HepG2 (cell line): Measurements from ENCODE around the gene SUSD3. TPM values are rescaled to one million over a fixed set of nuclear protein-coding genes. Genes with fewer than 3 reads are reported as not detected.

ENCODE experiments used
- ATAC-seq: fragments of 200-7000 bp; cut with Tn5 transposase; 3 replicates; pipeline ENCODE4 v1.9.1; 2020; ENCODE audit warnings: mild to moderate bottlenecking, moderate library complexity
- BruUV-seq: library from RNA; stranded (reverse); fragments of 400-500 nt; replicated peaks from 2 replicates; lab custom pipeline; 2021; lab: Mats Ljungman, UMichigan
- CTCF ChIA-PET: fragments of 300-600 bp; formaldehyde crosslinking; extraction: SDS; loops from one replicate; lab custom pipeline; 2021; ENCODE audit warnings: low total read pairs, inconsistent platforms, low intra/inter-chr PET ratio; lab: Yijun Ruan, JAX
- POLR2A ChIA-PET: fragments of 350-600 bp; sonication (Branson Sonifier 250); formaldehyde crosslinking; loops from one replicate; lab custom pipeline; 2020; ENCODE audit warnings: antibody characterized with exemption, inconsistent platforms; lab: Yijun Ruan, JAX
- DNase-seq: peaks from one replicate; pipeline ENCODE4 v3.0.0-alpha.2; 2015; ENCODE audit warnings: low spot score
- FAIRE-seq: peaks from 3 replicates; lab custom pipeline; 2011; peaks lifted over from hg19 to GRCh38; lab: Jason Lieb, UNC
- H2AFZ ChIP-seq: one replicate; pipeline ENCODE4 v1.6.1; 2011; ENCODE audit warnings: low read length, inconsistent platforms
- H3K27ac ChIP-seq: fragments of 300-600 bp; 3 replicates; pipeline ENCODE4 v1.8.0; 2011; ENCODE audit warnings: mixed run types, mild to moderate bottlenecking, mixed read lengths, low read length, inconsistent platforms; ENCODE audit not compliant: insufficient read depth; ENCODE audit errors: extremely low read length
- H3K27me3 ChIP-seq, 2 experiments: fragments of 200-600 bp in 1 of 2; 2 replicates in 1 of 2; 3 replicates in 1 of 2; pipeline versions ENCODE4 v1.6.0 to v1.8.0; 2011; ENCODE audit warnings: low read length in 2 of 2, mild to moderate bottlenecking in 2 of 2, moderate library complexity in 2 of 2, inconsistent platforms in 1 of 2; ENCODE audit not compliant: insufficient read depth in 2 of 2, control insufficient read depth in 1 of 2
- H3K36me3 ChIP-seq, 2 experiments: fragments of 200-600 bp in 1 of 2; replicated peaks in 1 of 2; 2 replicates in 1 of 2; 3 replicates in 1 of 2; pipeline versions ENCODE4 v1.5.1 to v1.8.0; 2011; ENCODE audit warnings: low read length in 2 of 2, inconsistent platforms in 1 of 2; ENCODE audit not compliant: insufficient read depth in 2 of 2, control insufficient read depth in 1 of 2
- H3K4me1 ChIP-seq: 2 replicates; pipeline ENCODE4 v1.5.1; 2012; ENCODE audit warnings: low read length, inconsistent platforms; ENCODE audit not compliant: insufficient read depth
- H3K4me2 ChIP-seq: 2 replicates; pipeline ENCODE4 v1.6.0; 2011; ENCODE audit warnings: low read depth, low read length, inconsistent platforms
- H3K4me3 ChIP-seq, 3 experiments: fragments of 200-600 bp in 1 of 3; sonication (generic), shearing (Covaris generic) in 1 of 3; replicated peaks in 1 of 3; 2 replicates each; pipeline ENCODE4 v1.5.1; 2011 to 2016; ENCODE audit warnings: low read length in 3 of 3, inconsistent platforms in 2 of 3, low read depth in 2 of 3, mild to moderate bottlenecking in 2 of 3, control low read depth in 1 of 3, mixed read lengths in 1 of 3; ENCODE audit not compliant: insufficient read depth in 1 of 3
- H3K79me2 ChIP-seq: one replicate; pipeline ENCODE4 v1.6.1; 2011; ENCODE audit warnings: low read length, inconsistent platforms; ENCODE audit not compliant: insufficient read depth
- H3K9ac ChIP-seq: 2 replicates; pipeline ENCODE4 v1.6.0; 2011; ENCODE audit warnings: mild to moderate bottlenecking, low read depth, low read length, inconsistent platforms; ENCODE audit not compliant: insufficient read depth
- H3K9me3 ChIP-seq: 2 replicates; pipeline ENCODE4 v1.5.1; 2012; ENCODE audit warnings: mild to moderate bottlenecking, low read length
- H4K20me1 ChIP-seq: 2 replicates; pipeline ENCODE4 v1.6.0; 2011; ENCODE audit warnings: inconsistent platforms, mild to moderate bottlenecking, low read length, moderate library complexity; ENCODE audit not compliant: insufficient read depth
- CERS6 ChIP-seq: sonication (generic); formaldehyde crosslinking; IDR thresholded peaks from 2 replicates; pipeline ENCODE4 v1.5.0; 2020; ENCODE audit warnings: missing genetic modification reagents
- DNMT1 ChIP-seq: sonication (generic); formaldehyde crosslinking; IDR thresholded peaks from 2 replicates; pipeline ENCODE4 v1.5.1; 2020; ENCODE audit warnings: mild to moderate bottlenecking, missing genetic modification reagents
- MTA3 ChIP-seq: sonication (generic); formaldehyde crosslinking; IDR thresholded peaks from 2 replicates; pipeline ENCODE4 v1.4.0; 2020; ENCODE audit warnings: missing genetic modification reagents
- PATZ1 ChIP-seq: sonication (generic); formaldehyde crosslinking; IDR thresholded peaks from 2 replicates; pipeline ENCODE4 v1.4.0; 2020; ENCODE audit warnings: missing genetic modification reagents
- SP140L ChIP-seq: sonication (generic); formaldehyde crosslinking; IDR thresholded peaks from 2 replicates; pipeline ENCODE4 v1.4.0; 2020; ENCODE audit warnings: missing genetic modification reagents, borderline replicate concordance
- THYN1 ChIP-seq: sonication (generic); formaldehyde crosslinking; IDR thresholded peaks from 2 replicates; pipeline ENCODE4 v1.8.1; 2023; ENCODE audit warnings: low read depth, mild to moderate bottlenecking, moderate library complexity, missing genetic modification reagents, borderline replicate concordance
- ZNF281 ChIP-seq: sonication (generic); formaldehyde crosslinking; IDR thresholded peaks from 2 replicates; pipeline ENCODE4 v1.4.0; 2020; ENCODE audit warnings: missing genetic modification reagents, borderline replicate concordance
- ZNF33A ChIP-seq: sonication (generic); formaldehyde crosslinking; IDR thresholded peaks from 2 replicates; pipeline ENCODE4 v1.5.1; 2020; ENCODE audit warnings: missing genetic modification reagents, mild to moderate bottlenecking, moderate library complexity, borderline replicate concordance
- ZNF639 ChIP-seq: conservative IDR thresholded peaks from 2 replicates; pipeline ENCODE4 v1.6.1; 2018; ENCODE audit warnings: missing genetic modification reagents
- ZNF75D ChIP-seq: sonication (generic); formaldehyde crosslinking; IDR thresholded peaks from 2 replicates; pipeline ENCODE4 v1.8.1; 2023; ENCODE audit warnings: missing genetic modification reagents, mild to moderate bottlenecking, borderline replicate concordance
- ZSCAN29 ChIP-seq: sonication (generic); formaldehyde crosslinking; conservative IDR thresholded peaks from 2 replicates; pipeline ENCODE4 v1.4.0; 2020; ENCODE audit warnings: mild to moderate bottlenecking, missing genetic modification reagents
- ZSCAN5A ChIP-seq: sonication (generic); formaldehyde crosslinking; IDR thresholded peaks from 2 replicates; pipeline ENCODE4 v1.8.0; 2022; ENCODE audit warnings: mild to moderate bottlenecking, missing genetic modification reagents, borderline replicate concordance
- WGBS: methylation state at CpG from one replicate; pipeline ENCODE4 v1.1.6; 2017; ENCODE audit warnings: low lambda C conversion rate; 5-methylcytosine and 5-hydroxymethylcytosine counted together
- in situ Hi-C: cut with HindIII; loops from 2 replicates; pipeline ENCODE4 v1.10.0; 2017; ENCODE audit warnings: low pct_unique_long_range_greater_than_20kb; ENCODE audit not compliant: extremely low pct_ligation_motif_present
- intact Hi-C: fragments of 100-400 bp; cut with micrococcal nuclease; formaldehyde crosslinking; loops from one replicate; pipeline ENCODE4 v1.10.0; 2022; ENCODE audit not compliant: unreplicated experiment
- polyA plus RNA-seq, 8 experiments: library from polyadenylated mRNA; depleted of rRNA in 3 of 8; stranded (reverse) in 7 of 8; unstranded in 1 of 8; fragments of >200 nt; fragmentation: Illumina TruSeq in 4 of 8; extraction: Trizol in 4 of 8; gene quantifications; 2 replicates each; pipeline versions ENCODE4 v1.2.1 to v1.2.3, GENCODE V29; 2011 to 2016; ENCODE audit warnings: low read depth in 4 of 8, missing spikeins in 1 of 8, mixed read lengths in 1 of 8; ENCODE audit not compliant: insufficient read depth in 1 of 8
- total RNA-seq, 5 experiments: library from RNA; depleted of rRNA; stranded (reverse); fragments of >200 nt; fragmentation: Illumina TruSeq; extraction: Trizol; gene quantifications; 2 replicates each; pipeline ENCODE4 v1.2.3, GENCODE V29; 2016; ENCODE audit warnings: low read depth in 1 of 5

The SUSD3 gene
- total and polyA plus RNA-seq, 2 of the 13 experiments (the other 11 are each of a cell fraction or from before 2014, with no cell fraction given): 7.0 to 9.1 TPM

- TF ChIP-seq DNMT1 (CRISPR knock-in tag) (0 out of 2 replicates have a peak, but pooled peaks have one; percentile 31), ZNF33A (no peak), PATZ1 (peak; percentile 74), SP140L (CRISPR knock-in tag) (0 out of 2 replicates have a peak, but pooled peaks have one; percentile 83), ZSCAN5A (peak; percentile 83)
Measured at GRCh38 chr9:93133681-93134014, 75.1 kb downstream of the SUSD3 start (continued).

- peaks cover 44% of the 10 kb centered on the region for H3K79me2 ChIP-seq
- ATAC-seq: peak; percentile 81
- peaks cover 4 to 5% of the 10 kb centered on the region in 2 experiments; a peak in 3 of 5 replicates for H3K36me3 ChIP-seq
- no peaks in the 10 kb centered on the region for H3K9me3 ChIP-seq
- ChIA-PET POLR2A (interaction anchor here (0.7 to 7.5 kb wide), 16 partner anchors 8 to 432 kb away, joined by 3 to 195 read pairs (median 9); partner anchors contain the start of genes CARD19 and FAM120AOS), CTCF (no interaction called here)
- intact Hi-C loops: no loop called here
- H2AFZ ChIP-seq: no peak within 1 kb of the TSS
- peaks cover 77% of the 10 kb centered on the region for H3K4me1 ChIP-seq
- H3K4me3 ChIP-seq: peak within 1 kb of the TSS; percentile 85 to 96 (median 92)
- WGBS: 0% methylated on average over 4 of the region's 78 CpGs
- FAIRE-seq: no peak
- H3K27ac ChIP-seq: peak within 1 kb of the TSS; percentile 99
- no peaks in the 10 kb centered on the region for H4K20me1 ChIP-seq
- DNase-seq: peak; percentile 40
- peak within 1 kb of the TSS; percentile 98 for H3K4me2 ChIP-seq
- peaks cover 1 to 6% of the 10 kb centered on the region in 2 experiments; a peak in 1 of 5 replicates for H3K27me3 ChIP-seq
- H3K9ac ChIP-seq: peak within 1 kb of the TSS; percentile 99
- TSS peak; percentile 79 for BruUV-seq
- in situ Hi-C loops: no loop called here
- TF ChIP-seq ZNF281 (CRISPR knock-in tag) (no peak; the same call in 1 of the 2 replicates), ZNF75D (CRISPR knock-in tag) (no peak), CERS6 (CRISPR knock-in tag) (no peak), ZSCAN29 (no peak), MTA3 (CRISPR knock-in tag) (no peak), THYN1 (CRISPR knock-in tag) (no peak), ZNF639 (CRISPR knock-in tag) (no peak)
Measured at GRCh38 chr9:93134015-93134739, 75.7 kb downstream of the SUSD3 start, which contains the start of gene NINJ1. Gene NINJ1 (minus strand): TSS chr9:93134251. CDS start chr9:93134217, 34 bp downstream.
